WERI-Rb-1 (cell line): ENCODE measurements around the gene ARL16.

Source experiments
- DNase-seq: peaks from one replicate; pipeline ENCODE4 v3.0.0-alpha.2; 2020
- H3K27ac ChIP-seq: fragments of 250-450 bp; sonication (Bioruptor Pico); 2 replicates; pipeline ENCODE4 v1.5.1; 2020; ENCODE audit warnings: mild to moderate bottlenecking, moderate library complexity
- H3K27me3 ChIP-seq: fragments of 250-450 bp; sonication (Bioruptor Pico); 2 replicates; pipeline ENCODE4 v1.5.1; 2021; ENCODE audit warnings: mild to moderate bottlenecking, low read depth, moderate library complexity; ENCODE audit not compliant: insufficient read depth, severe bottlenecking
- H3K36me3 ChIP-seq: fragments of 250-450 bp; sonication (Bioruptor Pico); 2 replicates; pipeline ENCODE4 v1.5.1; 2020; ENCODE audit warnings: mild to moderate bottlenecking, moderate library complexity
- H3K4me3 ChIP-seq: 2 replicates; pipeline ENCODE4 v1.5.1; 2011; ENCODE audit warnings: low read depth, mild to moderate bottlenecking, control low read depth, low read length
- H3K9me3 ChIP-seq: fragments of 250-450 bp; sonication (Bioruptor Pico); 2 replicates; pipeline ENCODE4 v1.5.1; 2021; ENCODE audit warnings: mild to moderate bottlenecking, moderate library complexity; ENCODE audit not compliant: severe bottlenecking
- CTCF ChIP-seq: IDR thresholded peaks from 2 replicates; pipeline ENCODE4 v1.5.1; 2011; ENCODE audit warnings: low read depth, mild to moderate bottlenecking, control low read depth, inconsistent platforms, low read length

ARL16 gene

GRCh38 chr17:81696218-81696941 is 12.8 kb upstream of the ARL16 start:
- H3K27me3 ChIP-seq: no peaks in the 10 kb centered on the region
- TF ChIP-seq CTCF: no peak
- DNase-seq: no peak
- H3K9me3 ChIP-seq: no peaks in the 10 kb centered on the region
- peaks cover 96% of the 10 kb centered on the region for H3K36me3 ChIP-seq
- H3K27ac ChIP-seq: no peak overlapping the region; the same call in 1 of the 2 replicates
- H3K4me3 ChIP-seq: no peak overlapping the region

GRCh38 chr17:81695801-81696200 is 12.2 kb upstream of the ARL16 start:
- Histone ChIP-seq H3K4me3 (no peak overlapping the region), H3K36me3 (peaks cover 96% of the 10 kb centered on the region)
- no peak for TF ChIP-seq CTCF

GRCh38 chr17:81695211-81695610 is 11.6 kb upstream of the ARL16 start:
- Histone ChIP-seq H3K27me3 (no peaks in the 10 kb centered on the region), H3K27ac (no peak overlapping the region), H3K36me3 (peaks cover 97% of the 10 kb centered on the region), H3K4me3 (no peak overlapping the region), H3K9me3 (no peaks in the 10 kb centered on the region)
- no peak for DNase-seq
- TF ChIP-seq CTCF: no peak

More at GRCh38 chr17:81695801-81696200, 12.2 kb upstream of the ARL16 start:
- DNase-seq: no peak
- H3K27ac ChIP-seq: no peak overlapping the region
- no peaks in the 10 kb centered on the region for H3K9me3 ChIP-seq
- no peaks in the 10 kb centered on the region for H3K27me3 ChIP-seq

DNA sequence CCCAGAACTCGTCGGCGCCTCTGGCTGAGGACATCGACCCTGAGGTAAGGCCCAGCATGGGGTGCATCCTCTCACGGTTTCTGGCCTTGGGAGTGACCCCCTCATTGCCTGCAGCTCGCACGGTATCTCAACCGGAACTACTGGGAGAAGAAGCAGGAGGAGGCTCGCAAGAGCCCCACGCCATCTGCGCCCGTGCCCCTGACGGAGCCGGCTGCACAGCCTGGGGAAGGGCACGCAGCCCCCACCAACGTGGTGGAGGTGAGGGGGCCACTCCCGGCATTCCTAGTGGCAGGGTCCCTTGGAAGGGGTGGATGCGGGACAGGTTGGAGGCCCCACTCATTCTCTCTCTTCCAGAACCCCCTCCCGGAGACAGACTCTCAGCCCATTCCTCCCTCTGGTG is 11.2 kb upstream of the ARL16 start:
- DNase-seq: no peak
- no peak overlapping the region for H3K4me3 ChIP-seq
- no peak overlapping the region for H3K27ac ChIP-seq
- H3K27me3 ChIP-seq: no peaks in the 10 kb centered on the region
- no peaks in the 10 kb centered on the region for H3K9me3 ChIP-seq
- TF ChIP-seq CTCF: no peak
- H3K36me3 ChIP-seq: peaks cover 99% of the 10 kb centered on the region

DNA sequence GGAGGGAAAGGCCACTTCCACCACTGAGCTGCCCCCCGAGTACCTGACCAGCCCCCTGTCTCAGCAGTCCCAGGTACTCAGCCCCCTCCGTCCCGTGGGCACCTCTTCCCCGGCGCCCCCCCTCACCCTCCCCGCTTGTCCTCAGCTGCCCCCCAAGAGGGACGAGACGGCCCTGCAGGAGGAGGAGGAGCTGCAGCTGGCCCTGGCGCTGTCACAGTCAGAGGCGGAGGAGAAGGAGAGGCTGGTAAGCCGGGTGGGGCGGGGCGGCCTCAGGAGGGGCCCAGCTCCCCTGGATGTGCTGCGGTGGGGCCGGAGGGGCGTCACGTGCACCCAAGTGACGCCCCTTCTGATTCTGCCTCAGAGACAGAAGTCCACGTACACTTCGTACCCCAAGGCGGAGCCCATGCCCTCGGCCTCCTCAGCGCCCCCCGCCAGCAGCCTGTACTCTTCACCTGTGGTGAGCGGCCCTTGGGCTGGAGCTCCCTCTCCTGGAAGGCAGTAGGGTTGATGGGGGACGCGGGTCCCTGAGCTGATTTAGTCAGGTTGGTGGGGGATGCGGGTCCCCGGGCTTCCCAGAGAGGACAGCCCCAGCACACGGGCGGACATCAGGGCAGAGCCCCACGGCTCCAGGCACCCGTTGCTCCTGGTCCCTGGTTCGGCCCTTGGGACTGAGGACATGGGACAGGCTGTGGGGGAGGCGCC is 10.1 kb upstream of the ARL16 start:
- peak; percentile 50 for TF ChIP-seq CTCF
- Histone ChIP-seq H3K4me3 (no peak overlapping the region), H3K27ac (no peak overlapping the region), H3K9me3 (no peaks in the 10 kb centered on the region), H3K27me3 (no peaks in the 10 kb centered on the region), H3K36me3 (peaks cover 99% of the 10 kb centered on the region)
- no peak for DNase-seq

DNA sequence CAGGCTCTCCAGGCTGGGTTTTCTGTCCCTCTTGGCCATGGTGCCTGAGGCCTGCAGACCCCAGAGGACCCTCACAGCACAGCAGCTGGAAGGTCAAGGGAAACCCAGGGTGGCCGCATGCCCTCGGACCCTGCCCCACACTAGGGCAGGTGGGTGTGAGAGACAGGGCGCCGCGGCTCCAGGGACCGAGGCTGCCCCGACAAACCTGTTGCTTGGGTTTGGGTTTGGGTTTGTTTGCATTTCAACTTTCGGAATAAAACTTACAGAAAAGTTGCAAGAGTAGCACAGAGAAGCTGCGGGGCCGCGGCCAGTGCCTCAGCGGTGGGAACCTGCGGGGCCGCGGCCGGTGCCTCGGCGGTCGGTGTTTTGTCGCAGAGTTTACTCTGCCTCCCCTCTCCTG is 8.0 kb upstream of the ARL16 start:
- Histone ChIP-seq H3K4me3 (no peak overlapping the region), H3K27me3 (no peaks in the 10 kb centered on the region), H3K9me3 (no peaks in the 10 kb centered on the region), H3K36me3 (peaks cover 98% of the 10 kb centered on the region), H3K27ac (no peak overlapping the region)
- DNase-seq: no peak
- no peak for TF ChIP-seq CTCF
